NCI-H774 (cell line): ENCODE measurements around the gene NFIA.
A peak's percentile ranks its signal among the peaks of the same experiment; 100 is the strongest.
"Not testable (repeated sequence)": the region's sequence is repeated elsewhere in the genome, so short reads cannot be mapped to it uniquely, and the experiment has no call there.

Experiments
- DNase-seq: peaks from one replicate; lab custom pipeline; 2025; lab: John Stamatoyannopoulos, UW

Gene NFIA

GRCh38 chr1:61273167-61273705, 190.9 kb downstream of the NFIA start:
- DNase-seq, result no peak

- no peak for DNase-seq
Measured at GRCh38 chr1:61273861-61274260, 191.5 kb downstream of the NFIA start.

- no peak for DNase-seq
Measured at GRCh38 chr1:61274939-61275338, 192.6 kb downstream of the NFIA start.

GRCh38 chr1:61276246-61276645, 193.9 kb downstream of the NFIA start:
- DNase-seq, result no peak

GRCh38 chr1:61277121-61277690, 194.8 kb downstream of the NFIA start:
- DNase-seq, result no peak

GRCh38 chr1:61278503-61278902, 196.1 kb downstream of the NFIA start:
- not testable (repeated sequence) for DNase-seq

- no peak for DNase-seq
Measured at GRCh38 chr1:61278966-61279365, 196.6 kb downstream of the NFIA start.

GRCh38 chr1:61279570-61279969, 197.2 kb downstream of the NFIA start:
- no peak for DNase-seq

- DNase-seq, result no peak
Measured at GRCh38 chr1:61280452-61280851, 198.1 kb downstream of the NFIA start.

- DNase-seq, result no peak
Measured at GRCh38 chr1:61282387-61282786, 200.0 kb downstream of the NFIA start.

GRCh38 chr1:61284248-61284854, 202.0 kb downstream of the NFIA start:
- DNase-seq, result no peak

- DNase-seq, result peak; percentile 15
Measured at GRCh38 chr1:61284936-61285335, 202.6 kb downstream of the NFIA start.

- no peak for DNase-seq
Measured at GRCh38 chr1:61285371-61285885, 203.1 kb downstream of the NFIA start.

- no peak for DNase-seq
Measured at GRCh38 chr1:61287014-61287413, 204.7 kb downstream of the NFIA start.

- no peak for DNase-seq
Measured at GRCh38 chr1:61287734-61288133, 205.4 kb downstream of the NFIA start.

GRCh38 chr1:61289232-61290098, 207.1 kb downstream of the NFIA start:
- no peak for DNase-seq

- DNase-seq, result no peak
Measured at GRCh38 chr1:61290525-61290924, 208.2 kb downstream of the NFIA start.

GRCh38 chr1:61293197-61293596, 210.8 kb downstream of the NFIA start:
- no peak for DNase-seq

- no peak for DNase-seq
Measured at GRCh38 chr1:61293986-61294504, 211.7 kb downstream of the NFIA start.

- DNase-seq, result no peak
Measured at GRCh38 chr1:61294930-61295329, 212.6 kb downstream of the NFIA start.

GRCh38 chr1:61295818-61296537, 213.6 kb downstream of the NFIA start:
- DNase-seq, result no peak

GRCh38 chr1:61297887-61298286, 215.5 kb downstream of the NFIA start:
- DNase-seq, result no peak
